GM13976 (cell line): ENCODE measurements around the gene PAX7.

Source experiments
- DNase-seq: peaks from one replicate; pipeline ENCODE4 v3.0.0; 2012; ENCODE audit warnings: low spot score
- CTCF ChIP-seq: IDR thresholded peaks from 2 replicates; pipeline ENCODE4 v1.5.1; 2012; ENCODE audit warnings: borderline replicate concordance, mild to moderate bottlenecking; ENCODE audit not compliant: insufficient read depth; ENCODE audit errors: extremely low read depth, missing control alignments, control extremely low read depth
- in situ Hi-C: fragments of 300-500 bp; cut with MboI; formaldehyde crosslinking; loops from one replicate; pipeline ENCODE4 v1.12.0; 2022; ENCODE audit warnings: low sequenced_read_pairs, mixed read lengths, inconsistent platforms; ENCODE audit not compliant: unreplicated experiment

PAX7 gene

DNA sequence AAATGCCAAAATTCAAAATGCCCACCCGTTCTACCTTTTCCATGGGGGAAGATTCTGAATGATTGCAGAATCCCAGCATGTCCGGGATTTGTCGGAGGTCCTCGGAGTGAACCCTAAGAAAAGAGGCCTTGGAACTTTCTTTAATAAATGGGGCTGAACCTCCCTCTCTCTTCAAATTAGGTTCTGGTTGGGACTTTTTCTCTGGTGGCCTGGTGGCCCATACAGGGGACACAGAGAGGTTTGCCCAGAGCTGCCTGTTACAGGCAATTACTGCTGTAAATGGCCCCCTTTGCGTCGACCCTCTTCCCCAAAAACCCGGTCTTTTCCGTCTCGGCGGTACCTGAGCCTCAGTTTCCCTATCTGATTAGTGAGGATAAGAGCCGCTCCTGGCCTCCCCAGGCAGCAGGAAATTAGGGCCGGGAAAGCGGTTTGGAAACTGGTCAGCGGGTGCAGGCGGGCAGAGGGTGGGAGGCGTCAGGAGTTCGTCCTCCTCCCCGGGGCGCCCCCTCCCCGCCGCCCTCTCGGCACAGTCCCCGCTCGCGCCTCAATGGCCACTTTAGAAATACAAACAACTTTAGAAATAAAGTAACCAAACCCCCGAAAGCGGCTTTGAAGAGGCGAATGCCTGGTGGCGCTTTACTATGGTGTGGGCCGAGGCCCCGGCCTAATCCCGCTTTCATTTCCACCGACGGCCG lies 15.6 kb downstream of the PAX7 start:
- in situ Hi-C loops = no loop called here
- no peak for DNase-seq
- TF ChIP-seq CTCF = no peak

DNA sequence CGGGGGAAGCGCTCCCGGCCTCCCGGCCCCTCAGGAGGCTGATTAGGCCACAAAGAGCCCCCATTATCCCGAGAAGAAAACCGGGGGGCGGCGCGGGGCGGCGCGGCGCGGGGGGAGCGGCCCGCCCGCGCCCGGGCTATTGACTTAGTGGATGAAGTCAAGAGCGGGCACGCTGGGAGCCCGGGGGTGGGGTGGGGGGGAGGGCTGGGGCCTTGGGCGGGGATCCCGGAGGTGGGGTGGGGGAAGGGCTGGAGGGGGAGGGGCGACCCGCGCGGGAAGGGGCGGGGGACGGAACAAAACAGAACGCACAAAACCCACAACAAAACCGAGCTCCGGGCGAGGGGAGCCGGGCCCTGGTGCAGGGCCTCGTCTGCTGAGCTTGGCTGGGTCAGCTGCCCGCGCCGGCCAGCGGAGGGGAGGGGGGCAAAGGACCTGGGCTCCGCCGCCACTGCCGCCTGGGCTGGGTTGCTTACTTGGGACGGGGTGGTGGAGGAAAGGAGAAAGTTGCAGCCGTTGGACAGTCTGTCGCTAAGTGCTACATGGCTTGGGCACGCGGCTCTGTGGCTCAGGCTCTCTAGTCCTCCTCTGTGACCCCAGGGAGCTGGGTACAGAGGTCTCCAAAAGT lies 16.3 kb downstream of the PAX7 start:
- TF ChIP-seq CTCF = no peak
- in situ Hi-C loops = no loop called here
- DNase-seq = no peak

- TF ChIP-seq CTCF = no peak
- in situ Hi-C loops = no loop called here
Measured at GRCh38 chr1:18647681-18648214, 17.1 kb downstream of the PAX7 start.

GRCh38 chr1:18649693-18650370 lies 19.2 kb downstream of the PAX7 start:
- in situ Hi-C loops = no loop called here
- DNase-seq = no peak

More at GRCh38 chr1:18647681-18648214, 17.1 kb downstream of the PAX7 start:
- DNase-seq = no peak

DNA sequence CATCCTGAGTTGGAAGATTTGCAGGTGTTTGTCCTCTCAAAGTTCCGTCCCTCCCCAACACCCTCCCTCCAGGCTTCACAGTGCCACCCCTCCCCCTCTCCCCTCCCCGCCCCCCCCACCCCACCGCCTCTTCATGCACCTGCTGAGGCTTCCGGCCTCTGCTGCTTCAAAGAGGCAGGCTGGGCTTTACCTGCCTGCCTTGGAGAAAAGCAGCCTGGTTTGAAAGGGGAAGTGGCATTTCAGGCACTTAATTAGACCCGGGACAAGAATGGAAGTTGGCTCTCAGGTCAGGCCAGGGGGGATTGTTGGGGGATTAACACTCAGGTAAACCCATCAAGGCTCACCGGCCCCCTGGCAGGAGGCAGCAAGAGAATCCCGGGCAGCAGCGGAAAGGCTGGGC lies 21.1 kb downstream of the PAX7 start:
- DNase-seq = no peak
- in situ Hi-C loops = no loop called here
- no peak for TF ChIP-seq CTCF

More at GRCh38 chr1:18649693-18650370, 19.2 kb downstream of the PAX7 start:
- TF ChIP-seq CTCF = no peak

DNA sequence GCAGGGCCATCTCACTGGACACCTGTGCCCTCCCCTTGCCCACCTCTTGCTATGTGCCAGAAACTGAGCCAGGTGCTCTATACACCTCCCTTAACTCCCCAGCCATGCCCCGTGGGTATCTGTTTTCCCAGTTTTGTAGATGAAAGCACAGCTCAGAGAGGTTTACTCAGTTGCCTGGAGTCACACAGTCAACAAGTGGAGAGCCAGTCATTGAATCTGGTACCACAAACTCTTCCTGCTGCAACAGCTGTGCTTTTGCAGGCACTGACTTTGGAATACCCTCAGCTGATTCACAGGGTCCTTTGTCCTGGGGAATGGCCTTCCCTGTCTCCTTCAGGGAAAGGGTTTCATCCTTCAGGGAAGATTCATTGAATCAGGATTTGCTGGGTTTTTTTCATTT lies 22.1 kb downstream of the PAX7 start:
- in situ Hi-C loops = no loop called here
- TF ChIP-seq CTCF = no peak
- no peak for DNase-seq
